GM12878 (cell line): ENCODE measurements around the gene PRKCB. TPM values are rescaled to one million over a fixed set of nuclear protein-coding genes. Genes with fewer than 3 reads are reported as not detected.
A peak's percentile ranks its signal among the peaks of the same experiment; 100 is the strongest.

Experiments
- BCLAF1 ChIP-seq: fragments of 450-650 bp; IDR thresholded peaks from 2 replicates; pipeline ENCODE4 v1.6.1; 2017; ENCODE audit warnings: antibody characterized with exemption, mild to moderate bottlenecking, moderate library complexity
- CHD4 ChIP-seq: fragments of 200-600 bp; sonication (generic); IDR thresholded peaks from 2 replicates; pipeline ENCODE4 v1.6.1; 2016; ENCODE audit warnings: mild to moderate bottlenecking
- CREB1 ChIP-seq: IDR thresholded peaks from 2 replicates; pipeline ENCODE4 v1.6.1; 2012; ENCODE audit warnings: low read depth, mild to moderate bottlenecking, inconsistent platforms
- DPF2 ChIP-seq: fragments of 450-650 bp; IDR thresholded peaks from 2 replicates; pipeline ENCODE4 v1.6.1; 2017; ENCODE audit warnings: mild to moderate bottlenecking
- FOXK2 ChIP-seq: fragments of 450-650 bp; IDR thresholded peaks from 2 replicates; pipeline ENCODE4 v1.6.1; 2017; ENCODE audit warnings: mild to moderate bottlenecking, moderate library complexity
- GATAD2B ChIP-seq: fragments of 450-650 bp; conservative IDR thresholded peaks from 2 replicates; pipeline ENCODE4 v1.6.1; 2017; ENCODE audit warnings: low read depth, mild to moderate bottlenecking, moderate library complexity
- IKZF2 ChIP-seq, 2 experiments: fragments of 450-650 bp; IDR thresholded peaks; 2 replicates each; pipeline ENCODE4 v1.6.1; 2017; ENCODE audit warnings: mild to moderate bottlenecking in 2 of 2, moderate library complexity in 2 of 2
- IRF4 ChIP-seq: IDR thresholded peaks from 2 replicates; pipeline ENCODE4 v1.6.1; 2011; ENCODE audit warnings: low read depth, low read length
- JUNB ChIP-seq: IDR thresholded peaks from 2 replicates; pipeline ENCODE4 v1.6.1; 2016; ENCODE audit warnings: antibody characterized with exemption, mild to moderate bottlenecking
- KAT2A ChIP-seq: conservative IDR thresholded peaks from 2 replicates; pipeline ENCODE4 v1.6.1; 2011; ENCODE audit warnings: low read depth, low read length; ENCODE audit not compliant: control insufficient read depth
- MTA2 ChIP-seq: fragments of 450-650 bp; IDR thresholded peaks from 2 replicates; pipeline ENCODE4 v1.6.1; 2016; ENCODE audit warnings: low read depth, mild to moderate bottlenecking, moderate library complexity
- MTA3 ChIP-seq: IDR thresholded peaks from 2 replicates; pipeline ENCODE4 v1.6.1; 2012; ENCODE audit warnings: low read length, inconsistent platforms, borderline replicate concordance
- NFXL1 ChIP-seq: fragments of 450-650 bp; IDR thresholded peaks from 2 replicates; pipeline ENCODE4 v1.6.1; 2017; ENCODE audit warnings: antibody characterized with exemption, mild to moderate bottlenecking, borderline replicate concordance
- NFYA ChIP-seq: IDR thresholded peaks from 2 replicates; pipeline ENCODE4 v1.6.1; 2011; ENCODE audit warnings: low read depth, mild to moderate bottlenecking, low read length, improper control_type of control experiment, borderline replicate concordance
- NR2C2 ChIP-seq: IDR thresholded peaks from 2 replicates; pipeline ENCODE4 v1.6.1; 2011; ENCODE audit warnings: borderline replicate concordance, low read depth; ENCODE audit not compliant: control insufficient read depth, insufficient read length
- RAD51 ChIP-seq: fragments of 450-650 bp; IDR thresholded peaks from 2 replicates; pipeline ENCODE4 v1.6.1; 2016; ENCODE audit warnings: moderate library complexity, mild to moderate bottlenecking, inconsistent platforms
- RB1 ChIP-seq: fragments of 450-650 bp; formaldehyde crosslinking; IDR thresholded peaks from 2 replicates; pipeline ENCODE4 v1.6.1; 2017; ENCODE audit warnings: mild to moderate bottlenecking, borderline replicate concordance
- RELA ChIP-seq: fragments of 450-650 bp; IDR thresholded peaks from 2 replicates; pipeline ENCODE4 v1.8.0; 2014; ENCODE audit warnings: borderline replicate concordance; ENCODE audit not compliant: partially characterized antibody
- SMAD5 ChIP-seq: IDR thresholded peaks from 2 replicates; pipeline ENCODE4 v1.6.1; 2016; ENCODE audit warnings: antibody characterized with exemption, low read depth
- SMARCA5 ChIP-seq: fragments of 450-650 bp; IDR thresholded peaks from 2 replicates; pipeline ENCODE4 v1.6.1; 2017; ENCODE audit warnings: mild to moderate bottlenecking
- SPI1 ChIP-seq: IDR thresholded peaks from 2 replicates; pipeline ENCODE4 v1.6.1; 2011; ENCODE audit warnings: low read depth, mild to moderate bottlenecking, low read length, moderate library complexity, borderline replicate concordance; ENCODE audit not compliant: insufficient read depth
- TBL1XR1 ChIP-seq: IDR thresholded peaks from 2 replicates; pipeline ENCODE4 v1.6.1; 2012; ENCODE audit warnings: low read depth, low read length, improper control_type of control experiment
- WRNIP1 ChIP-seq: IDR thresholded peaks from 2 replicates; pipeline ENCODE4 v1.6.1; 2011; ENCODE audit warnings: low read depth, low read length, improper control_type of control experiment, borderline replicate concordance
- ZBTB11 ChIP-seq: fragments of 450-650 bp; formaldehyde crosslinking; IDR thresholded peaks from 2 replicates; pipeline ENCODE4 v1.5.0; 2022; ENCODE audit warnings: mild to moderate bottlenecking, missing genetic modification characterization
- ZNF217 ChIP-seq: fragments of 450-650 bp; IDR thresholded peaks from 2 replicates; pipeline ENCODE4 v1.6.1; 2017; ENCODE audit warnings: antibody characterized with exemption, mild to moderate bottlenecking
- polyA plus RNA-seq, 11 experiments: library from polyadenylated mRNA; depleted of rRNA in 4 of 11; unstranded in 6 of 11; stranded (reverse) in 5 of 11; fragments of >200 nt; fragmentation: Nextera tagmentation in 4 of 11; fragmentation: Illumina TruSeq in 1 of 11; extraction: Ambion mirVana in 4 of 11; extraction: Trizol in 1 of 11; gene quantifications; 1 replicate in 1 of 11; 2 replicates in 10 of 11; pipeline versions ENCODE4 v1.2.1 to v1.2.3, GENCODE V29; 2011 to 2016; ENCODE audit warnings: inconsistent platforms in 2 of 11, missing spikeins in 2 of 11, low read depth in 1 of 11
- total RNA-seq, 4 experiments: library from RNA; depleted of rRNA in 3 of 4; stranded (reverse); fragments of >200 nt in 3 of 4; fragmentation: Illumina TruSeq in 1 of 4; extraction: Trizol in 1 of 4; gene quantifications; 2 replicates each; pipeline versions ENCODE4 v1.2.1 to v1.2.3, GENCODE V29; 2013 to 2021
- TF ChIP-seq, protein P1 (sequence below): IDR thresholded peaks from 2 replicates; pipeline ENCODE4 v1.6.1; 2011; ENCODE audit warnings: low read depth, mild to moderate bottlenecking, low read length, moderate library complexity, borderline replicate concordance; ENCODE audit errors: extremely low read depth

Gene PRKCB
- total and polyA plus RNA-seq, 10 of the 15 experiments (the other 5 are each of a cell fraction or from before 2014, with no cell fraction given), result 21.4 to 158 (median 97.3) TPM

DNA sequence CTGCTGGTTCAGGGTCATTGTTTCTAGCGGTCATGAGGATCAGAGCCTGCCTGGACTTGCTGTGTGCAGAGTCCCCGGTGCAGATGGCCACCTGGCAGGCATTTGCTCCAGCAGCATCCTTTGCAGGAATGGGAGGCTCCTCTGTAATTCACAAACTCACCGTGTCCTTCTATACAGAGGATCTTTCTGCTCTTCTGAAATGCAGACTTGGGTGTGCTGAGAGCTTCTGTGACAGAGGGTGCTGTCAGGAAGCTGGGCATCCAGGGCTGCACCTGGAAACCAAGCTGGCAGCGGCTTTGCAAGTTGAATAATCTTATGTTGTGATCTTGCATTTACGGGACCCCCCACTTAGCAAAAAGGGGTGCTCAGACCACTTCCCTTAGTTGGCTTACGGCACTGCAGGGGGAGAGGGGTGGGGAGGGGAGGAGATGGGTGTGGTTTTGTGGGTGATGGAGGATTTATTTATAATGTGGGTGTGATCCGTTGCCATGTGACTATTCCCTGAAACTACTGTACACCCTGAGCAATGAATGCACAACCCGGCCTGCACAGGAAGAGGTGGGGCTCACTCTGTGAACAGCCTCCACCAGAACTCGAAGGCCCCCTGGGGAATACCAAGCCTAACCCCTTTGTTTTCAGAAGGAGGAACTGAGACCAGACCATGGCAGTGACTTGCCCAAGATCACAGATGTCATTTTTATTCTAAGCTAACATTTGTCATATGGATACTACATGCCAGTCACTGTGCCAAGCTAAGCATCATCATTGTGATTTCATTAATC lies 178.3 kb downstream of the PRKCB start (continued):
- TF ChIP-seq SPI1, result peak; percentile 99
- peak; percentile 89 for TF ChIP-seq MTA3
- peak; percentile 90 for TF ChIP-seq JUNB
- TF ChIP-seq CHD4, result no peak
- no peak for TF ChIP-seq FOXK2
- TF ChIP-seq SMARCA5, result peak; percentile 30; the same call in 1 of the 2 replicates
- TF ChIP-seq, protein P1, sequence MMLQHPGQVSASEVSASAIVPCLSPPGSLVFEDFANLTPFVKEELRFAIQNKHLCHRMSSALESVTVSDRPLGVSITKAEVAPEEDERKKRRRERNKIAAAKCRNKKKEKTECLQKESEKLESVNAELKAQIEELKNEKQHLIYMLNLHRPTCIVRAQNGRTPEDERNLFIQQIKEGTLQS, result no peak
- TF ChIP-seq IKZF2 (IDR thresholded peaks at IDR 0.05), result peak; percentile 79 to 87
- TF ChIP-seq RB1, result no peak; the same call in 1 of the 2 replicates
- no peak for TF ChIP-seq ZBTB11 (CRISPR knock-in tag)
- TF ChIP-seq WRNIP1, result no peak
- peak; percentile 93 for TF ChIP-seq DPF2
- no peak; the same call in none of the 2 replicates for TF ChIP-seq ZNF217
- peak; percentile 81 for TF ChIP-seq RAD51
- TF ChIP-seq SMAD5, result no peak
- TF ChIP-seq TBL1XR1, result peak; percentile 71; the same call in 1 of the 2 replicates
- no peak for TF ChIP-seq KAT2A
- no peak for TF ChIP-seq NR2C2
- TF ChIP-seq NFYA, result no peak
- no peak for TF ChIP-seq NFXL1
- no peak for TF ChIP-seq BCLAF1
- TF ChIP-seq IRF4, result peak; percentile 93
- TF ChIP-seq MTA2, result peak; percentile 85
- TF ChIP-seq RELA, result peak; percentile 42
- TF ChIP-seq CREB1, result peak; percentile 64; the same call in 1 of the 2 replicates
- peak; percentile 81 for TF ChIP-seq GATAD2B
